H1 (cell line): Measurements from ENCODE around the gene MXI1.

Experiments used
- ATF2 ChIP-seq: IDR thresholded peaks from 2 replicates; pipeline ENCODE4 v1.6.1; 2012; ENCODE audit warnings: low read length, inconsistent platforms
- CTCF ChIP-seq, 3 experiments: IDR thresholded peaks; 1 replicate in 2 of 3; 2 replicates in 1 of 3; pipeline versions ENCODE4 v1.5.1 to v1.6.1; 2011; ENCODE audit warnings: low read length in 3 of 3, mild to moderate bottlenecking in 3 of 3, inconsistent platforms in 2 of 3, low read depth in 1 of 3, moderate library complexity in 1 of 3; ENCODE audit not compliant: insufficient read depth in 1 of 3; ENCODE audit errors: control extremely low read depth in 1 of 3
- JUN ChIP-seq: IDR thresholded peaks from 2 replicates; pipeline ENCODE4 v1.6.1; 2011; ENCODE audit warnings: low read depth, mild to moderate bottlenecking, improper control_type of control experiment, low read length
- PHF8 ChIP-seq: fragments of 200-600 bp; sonication (generic); conservative IDR thresholded peaks from 2 replicates; pipeline ENCODE4 v1.7.1; 2012; ENCODE audit warnings: low read depth, mild to moderate bottlenecking, inconsistent platforms, low read length, moderate library complexity
- POLR2A ChIP-seq, 2 experiments: IDR thresholded peaks; 1 replicate in 1 of 2; 2 replicates in 1 of 2; pipeline ENCODE4 v1.6.1; 2011; ENCODE audit warnings: low read depth in 2 of 2, low read length in 2 of 2, mild to moderate bottlenecking in 2 of 2; ENCODE audit errors: control extremely low read depth in 1 of 2
- POLR2AphosphoS5 ChIP-seq: IDR thresholded peaks from 2 replicates; pipeline ENCODE4 v1.6.1; 2011; ENCODE audit warnings: low read depth, low read length
- RAD21 ChIP-seq, 2 experiments: IDR thresholded peaks in 1 of 2; conservative IDR thresholded peaks in 1 of 2; 2 replicates each; pipeline ENCODE4 v1.6.1; 2011; ENCODE audit warnings: low read depth in 2 of 2, low read length in 2 of 2, improper control_type of control experiment in 1 of 2, inconsistent platforms in 1 of 2, mild to moderate bottlenecking in 1 of 2, moderate library complexity in 1 of 2
- YY1 ChIP-seq: IDR thresholded peaks from 2 replicates; pipeline ENCODE4 v1.6.1; 2011; ENCODE audit warnings: low read depth, mild to moderate bottlenecking, low read length

- no peak for TF ChIP-seq CTCF (IDR thresholded peaks at IDR 0.05; ENCODE audit: control extremely low read depth in 1 of 3, insufficient read depth in 1 of 3, low read depth in 1 of 3, low read length in 3 of 3)
- no peak for TF ChIP-seq POLR2A (IDR thresholded peaks at IDR 0.05; ENCODE audit: control extremely low read depth in 1 of 2, low read depth in 2 of 2, low read length in 2 of 2)
- no peak for TF ChIP-seq YY1
- TF ChIP-seq JUN, result no peak
- TF ChIP-seq POLR2AphosphoS5, result no peak
- no peak for TF ChIP-seq PHF8
- TF ChIP-seq ATF2, result no peak
- no peak for TF ChIP-seq RAD21 (IDR thresholded peaks at IDR 0.05 in 1 of 2, conservative IDR thresholded peaks at IDR 0.05 in 1 of 2; ENCODE audit: low read depth in 2 of 2, low read length in 2 of 2)
Observed at GRCh38 chr10:110321869-110322620, 114.6 kb downstream of the MXI1 start.
